Liver (tissue), 9 donors: Measurements from ENCODE around the gene FOXN3. TPM values are rescaled to one million over a fixed set of nuclear protein-coding genes. Genes with fewer than 3 reads are reported as not detected.

Source experiments
- DNase-seq: peaks from one replicate; pipeline ENCODE4 v3.0.0-alpha.2; 2017; ENCODE audit warnings: low spot score
- H3K27ac ChIP-seq, 2 donors: one replicate each; pipeline ENCODE4 v1.7.0; 2013; ENCODE audit warnings: inconsistent platforms in 2 of 2, low read length in 2 of 2, control low read depth in 1 of 2, low read depth in 1 of 2, mild to moderate bottlenecking in 1 of 2
- H3K27me3 ChIP-seq, 4 donors: one replicate each; pipeline versions ENCODE4 v1.6.1 to v1.7.0; 2013; ENCODE audit warnings: low read length in 3 of 4, inconsistent platforms in 1 of 4, mild to moderate bottlenecking in 1 of 4, moderate library complexity in 1 of 4; ENCODE audit not compliant: control insufficient read depth in 4 of 4, insufficient read depth in 4 of 4
- H3K36me3 ChIP-seq, 4 donors: one replicate each; pipeline versions ENCODE4 v1.6.1 to v1.7.0; 2013; ENCODE audit warnings: low read length in 3 of 4, mild to moderate bottlenecking in 3 of 4, low read depth in 1 of 4, moderate library complexity in 1 of 4; ENCODE audit not compliant: control insufficient read depth in 4 of 4, insufficient read depth in 3 of 4
- H3K4me1 ChIP-seq, 4 donors: one replicate each; pipeline versions ENCODE4 v1.6.1 to v1.7.0; 2013; ENCODE audit warnings: low read length in 3 of 4, mild to moderate bottlenecking in 3 of 4, moderate library complexity in 1 of 4; ENCODE audit not compliant: control insufficient read depth in 4 of 4, insufficient read depth in 4 of 4
- H3K4me3 ChIP-seq, 3 donors: one replicate each; pipeline versions ENCODE4 v1.6.1 to v1.7.0; 2013; ENCODE audit warnings: low read length in 3 of 3, control low read depth in 1 of 3, low read depth in 1 of 3, mild to moderate bottlenecking in 1 of 3
- H3K9ac ChIP-seq, 2 donors: one replicate each; pipeline ENCODE4 v1.7.0; 2013; ENCODE audit warnings: low read length in 2 of 2, mild to moderate bottlenecking in 2 of 2, moderate library complexity in 2 of 2, control low read depth in 1 of 2, low read depth in 1 of 2
- H3K9me3 ChIP-seq, 4 donors: one replicate each; pipeline versions ENCODE4 v1.6.1 to v1.7.0; 2013; ENCODE audit warnings: low read length in 3 of 4; ENCODE audit not compliant: control insufficient read depth in 4 of 4
- ATF3 ChIP-seq: IDR thresholded peaks from 2 replicates; pipeline ENCODE4 v1.6.1; 2016; ENCODE audit warnings: antibody characterized with exemption
- CTCF ChIP-seq: fragments of 150-350 bp; IDR thresholded peaks from 2 replicates; pipeline ENCODE4 v1.5.1; 2017; ENCODE audit warnings: improper control_type of control experiment, low read depth, low read length; ENCODE audit not compliant: missing input control
- EGR1 ChIP-seq, 2 donors: IDR thresholded peaks; 2 replicates each; pipeline ENCODE4 v1.6.1; 2016 to 2018; ENCODE audit warnings: antibody characterized with exemption in 2 of 2, low read depth in 2 of 2
- FOXA1 ChIP-seq: IDR thresholded peaks from 2 replicates; pipeline ENCODE4 v1.6.1; 2016; ENCODE audit warnings: antibody characterized with exemption
- FOXA2 ChIP-seq: IDR thresholded peaks from 2 replicates; pipeline ENCODE4 v1.6.1; 2016; ENCODE audit warnings: antibody characterized with exemption
- GABPA ChIP-seq, 2 donors: IDR thresholded peaks in 1 of 2; conservative IDR thresholded peaks in 1 of 2; 2 replicates each; pipeline ENCODE4 v1.6.1; 2016; ENCODE audit warnings: antibody characterized with exemption in 2 of 2, mild to moderate bottlenecking in 1 of 2, moderate library complexity in 1 of 2
- HNF4A ChIP-seq, 2 donors: conservative IDR thresholded peaks; 2 replicates each; pipeline ENCODE4 v1.6.1; 2016; ENCODE audit warnings: antibody characterized with exemption in 2 of 2, mild to moderate bottlenecking in 2 of 2
- HNF4G ChIP-seq: IDR thresholded peaks from 2 replicates; pipeline ENCODE4 v1.6.1; 2016; ENCODE audit warnings: antibody characterized with exemption
- JUND ChIP-seq, 2 donors: IDR thresholded peaks; 2 replicates each; pipeline ENCODE4 v1.6.1; 2016; ENCODE audit warnings: antibody characterized with exemption in 2 of 2
- MAX ChIP-seq: IDR thresholded peaks from 2 replicates; pipeline ENCODE4 v1.6.1; 2016; ENCODE audit warnings: antibody characterized with exemption
- NR2F2 ChIP-seq: IDR thresholded peaks from 2 replicates; pipeline ENCODE4 v1.6.1; 2016; ENCODE audit warnings: antibody characterized with exemption
- RAD21 ChIP-seq, 2 donors: IDR thresholded peaks; 2 replicates each; pipeline ENCODE4 v1.6.1; 2016; ENCODE audit warnings: antibody characterized with exemption in 2 of 2, mild to moderate bottlenecking in 2 of 2
- REST ChIP-seq: IDR thresholded peaks from 2 replicates; pipeline ENCODE4 v1.6.1; 2016; ENCODE audit warnings: antibody characterized with exemption, mild to moderate bottlenecking
- RXRA ChIP-seq, 2 donors: IDR thresholded peaks; 2 replicates each; pipeline ENCODE4 v1.6.1; 2017 to 2018; ENCODE audit warnings: antibody characterized with exemption in 2 of 2, mild to moderate bottlenecking in 1 of 2
- SP1 ChIP-seq: IDR thresholded peaks from 2 replicates; pipeline ENCODE4 v1.6.1; 2018; ENCODE audit warnings: antibody characterized with exemption, mild to moderate bottlenecking
- TAF1 ChIP-seq: conservative IDR thresholded peaks from 2 replicates; pipeline ENCODE4 v1.6.1; 2016; ENCODE audit warnings: antibody characterized with exemption, mild to moderate bottlenecking
- YY1 ChIP-seq: IDR thresholded peaks from 2 replicates; pipeline ENCODE4 v1.6.1; 2016; ENCODE audit warnings: antibody characterized with exemption, mild to moderate bottlenecking
- ZBTB33 ChIP-seq: IDR thresholded peaks from 2 replicates; pipeline ENCODE4 v1.6.1; 2016; ENCODE audit warnings: antibody characterized with exemption
- WGBS: extraction: QIAGEN DNeasy Blood & Tissue Kit; methylation state at CpG from one replicate; pipeline ENCODE4 v1.1.7; 2013; 5-methylcytosine and 5-hydroxymethylcytosine counted together
- polyA plus RNA-seq, 2 donors: library from polyadenylated mRNA; stranded (reverse) in 1 of 2; unstranded in 1 of 2; fragments of 200-250 nt in 1 of 2; fragments of >200 nt in 1 of 2; fragmentation: Nextera tagmentation in 1 of 2; extraction: Ambion mirVana in 1 of 2; gene quantifications; one replicate each; pipeline versions ENCODE4 v1.2.1 to v1.2.3, GENCODE V29; 2013 to 2015
- total RNA-seq, 2 donors: library from RNA; depleted of rRNA; stranded (reverse); fragments of >200 nt; gene quantifications; one replicate each; pipeline ENCODE4 v1.2.3, GENCODE V29; 2014
- donor health status: healthy.
- donor health status: healthy.
- donor health status: healthy.
- donor health status: healthy.
- donor health status: healthy.

The FOXN3 gene
- total and polyA plus RNA-seq, 4 donors = 17.8 to 44.8 (median 35.3) TPM

- H3K9ac ChIP-seq = no peak overlapping the region
- H3K9me3 ChIP-seq = no peaks in the 10 kb centered on the region
- no peak overlapping the region for H3K27ac ChIP-seq
- H3K4me1 ChIP-seq = peaks cover 7 to 26% (median 20%) of the 10 kb centered on the region in 4 donors
- no peak for DNase-seq
- H3K4me3 ChIP-seq = no peak overlapping the region
- no peak for TF ChIP-seq REST
- no peak for TF ChIP-seq JUND (IDR thresholded peaks at IDR 0.05)
- TF ChIP-seq ATF3 = no peak
- no peak for TF ChIP-seq CTCF
- TF ChIP-seq SP1 = no peak
- TF ChIP-seq RXRA (IDR thresholded peaks at IDR 0.05) = no peak
- no peak for TF ChIP-seq NR2F2
- TF ChIP-seq GABPA (IDR thresholded peaks at IDR 0.05 in 1 of 2, conservative IDR thresholded peaks at IDR 0.05 in 1 of 2) = no peak
- no peak for TF ChIP-seq FOXA1
- TF ChIP-seq HNF4A (conservative IDR thresholded peaks at IDR 0.05) = no peak
- no peak for TF ChIP-seq MAX
- TF ChIP-seq RAD21 (IDR thresholded peaks at IDR 0.05) = no peak
- TF ChIP-seq HNF4G = no peak
- TF ChIP-seq EGR1 (IDR thresholded peaks at IDR 0.05; ENCODE audit: low read depth in 2 of 2) = no peak
- no peak for TF ChIP-seq FOXA2
- TF ChIP-seq TAF1 = no peak
- peaks cover 0 to 2% (median under 1%) of the 10 kb centered on the region in 4 donors for H3K36me3 ChIP-seq
- no peaks in the 10 kb centered on the region for H3K27me3 ChIP-seq
- WGBS = 80% methylated on average over 2 of the region's 2 CpGs
Observed at GRCh38 chr14:89343356-89343755, 73.7 kb downstream of the FOXN3 start.

GRCh38 chr14:89342049-89342448 is 75.0 kb downstream of the FOXN3 start:
- Histone ChIP-seq H3K27me3 (no peaks in the 10 kb centered on the region), H3K4me3 (no peak overlapping the region), H3K4me1 (peaks cover 7 to 32% (median 20%) of the 10 kb centered on the region in 4 donors), H3K9ac (no peak overlapping the region), H3K9me3 (no peaks in the 10 kb centered on the region), H3K27ac (no peak overlapping the region), H3K36me3 (no peaks in the 10 kb centered on the region)
- TF ChIP-seq YY1 (no peak), ZBTB33 (no peak), HNF4G (no peak)
- 88% methylated on average over 5 of the region's 5 CpGs for WGBS
- DNase-seq = no peak
